ACC112 (cell line): Measurements from ENCODE around the gene NAV2.
A peak's percentile ranks its signal among the peaks of the same experiment; 100 is the strongest.

Source experiments
- H2AFZ ChIP-seq: fragments of 200-600 bp; sonication (generic); one replicate; pipeline ENCODE4 v1.6.0; 2017; ENCODE audit warnings: antibody characterized with exemption, low read length; ENCODE audit not compliant: unreplicated experiment
- H3K27ac ChIP-seq: fragments of 200-600 bp; sonication (generic); 2 replicates; pipeline ENCODE4 v1.5.1; 2014; ENCODE audit warnings: low read depth, mild to moderate bottlenecking, antibody characterized with exemption, low read length, moderate library complexity
- H3K27me3 ChIP-seq: fragments of 200-600 bp; sonication (generic); 2 replicates; pipeline ENCODE4 v1.6.1; 2014; ENCODE audit warnings: mild to moderate bottlenecking, antibody characterized with exemption, low read length, moderate library complexity, mixed read lengths; ENCODE audit not compliant: insufficient read depth
- H3K36me3 ChIP-seq: fragments of 200-600 bp; sonication (generic); 2 replicates; pipeline ENCODE4 v1.6.1; 2016; ENCODE audit warnings: mild to moderate bottlenecking, antibody characterized with exemption, low read length, moderate library complexity, mixed read lengths; ENCODE audit not compliant: insufficient read depth
- H3K4me1 ChIP-seq: fragments of 200-600 bp; sonication (generic); one replicate; pipeline ENCODE4 v1.6.1; 2016; ENCODE audit warnings: low read length, mixed read lengths; ENCODE audit not compliant: insufficient read depth, unreplicated experiment, control insufficient read depth
- H3K4me3 ChIP-seq: fragments of 200-600 bp; sonication (generic); 2 replicates; pipeline ENCODE4 v1.5.1; 2014; ENCODE audit warnings: mild to moderate bottlenecking, low read depth, low read length
- H3K79me2 ChIP-seq: fragments of 200-600 bp; sonication (generic); one replicate; pipeline ENCODE4 v1.6.0; 2016; ENCODE audit warnings: low read length; ENCODE audit not compliant: control insufficient read depth, unreplicated experiment, insufficient read depth

The NAV2 gene

DNA sequence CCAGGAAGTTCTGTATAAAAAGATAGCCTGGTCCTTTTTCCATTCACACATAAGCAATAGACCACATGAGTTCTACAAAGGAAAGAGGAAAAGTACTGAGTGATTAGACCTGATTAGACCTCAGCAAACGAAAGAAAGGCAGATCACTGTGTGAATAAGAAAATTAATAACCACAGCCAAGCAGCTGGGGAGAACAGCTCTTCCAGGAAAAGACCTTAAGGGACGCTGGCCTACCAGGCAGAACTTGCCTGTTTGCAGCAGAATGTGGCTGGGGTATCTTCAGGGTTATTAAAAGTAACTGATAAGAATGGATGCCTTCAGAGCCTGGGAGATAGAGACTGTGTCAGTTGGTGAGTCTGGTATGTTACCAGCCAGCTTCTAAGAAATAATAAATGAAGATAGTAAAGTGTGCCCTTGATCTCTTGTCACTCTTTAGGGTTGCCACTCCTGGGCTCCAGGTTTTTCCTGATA is 274.7 kb downstream of the NAV2 start:
- peak overlapping the region; percentile 73; the same call in 1 of the 2 replicates for H3K27ac ChIP-seq
- H3K4me1 ChIP-seq = peaks cover 15% of the 10 kb centered on the region
- H2AFZ ChIP-seq = no peak overlapping the region
- no peaks in the 10 kb centered on the region for H3K27me3 ChIP-seq
- peaks cover 71% of the 10 kb centered on the region for H3K36me3 ChIP-seq
- peaks cover 35% of the 10 kb centered on the region for H3K79me2 ChIP-seq
- H3K4me3 ChIP-seq = no peak overlapping the region

DNA sequence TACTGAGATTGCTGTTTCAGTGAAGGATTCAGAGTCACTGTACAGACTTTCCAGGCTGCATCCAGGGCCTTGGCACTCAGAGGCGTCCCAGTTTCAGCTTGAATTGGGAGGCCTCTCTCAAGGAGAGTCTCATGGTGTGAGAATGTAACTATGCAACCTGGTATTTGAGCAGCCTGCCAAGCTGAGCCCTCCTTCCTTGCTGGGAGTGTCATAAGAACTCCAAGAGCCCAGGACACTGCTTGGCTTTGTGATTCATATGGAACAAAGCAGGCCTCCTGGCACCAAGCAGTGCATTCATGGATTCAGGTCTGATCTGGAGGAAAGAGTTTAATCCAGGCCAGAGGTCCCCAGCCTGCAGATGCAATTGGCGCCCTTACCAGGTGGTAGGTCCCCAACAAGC is 276.0 kb downstream of the NAV2 start:
- Histone ChIP-seq H2AFZ (no peak overlapping the region), H3K27me3 (no peaks in the 10 kb centered on the region), H3K36me3 (peaks cover 76% of the 10 kb centered on the region), H3K4me3 (no peak overlapping the region), H3K27ac (peak overlapping the region; percentile 73), H3K79me2 (peaks cover 27% of the 10 kb centered on the region), H3K4me1 (peaks cover 5% of the 10 kb centered on the region)

DNA sequence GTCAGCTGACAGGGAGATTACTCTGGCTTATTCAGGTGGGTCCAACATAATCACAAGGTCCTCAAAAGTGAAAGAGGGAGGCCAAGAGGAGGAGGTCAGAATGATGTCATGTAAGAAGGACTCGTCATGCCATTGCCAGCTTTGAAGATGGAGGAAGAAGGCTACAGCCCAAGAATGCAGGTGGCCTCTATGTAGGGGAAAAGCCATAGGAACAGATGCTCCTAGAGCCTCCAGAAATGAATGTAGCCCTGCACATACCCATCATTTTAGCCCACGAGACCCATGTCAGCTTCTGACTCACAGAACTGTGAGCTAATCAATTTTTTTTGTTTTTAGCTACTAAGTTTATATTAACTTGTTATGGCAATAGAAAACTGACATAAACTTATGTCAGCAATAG is 276.6 kb downstream of the NAV2 start:
- peak overlapping the region; percentile 73 for H3K27ac ChIP-seq

DNA sequence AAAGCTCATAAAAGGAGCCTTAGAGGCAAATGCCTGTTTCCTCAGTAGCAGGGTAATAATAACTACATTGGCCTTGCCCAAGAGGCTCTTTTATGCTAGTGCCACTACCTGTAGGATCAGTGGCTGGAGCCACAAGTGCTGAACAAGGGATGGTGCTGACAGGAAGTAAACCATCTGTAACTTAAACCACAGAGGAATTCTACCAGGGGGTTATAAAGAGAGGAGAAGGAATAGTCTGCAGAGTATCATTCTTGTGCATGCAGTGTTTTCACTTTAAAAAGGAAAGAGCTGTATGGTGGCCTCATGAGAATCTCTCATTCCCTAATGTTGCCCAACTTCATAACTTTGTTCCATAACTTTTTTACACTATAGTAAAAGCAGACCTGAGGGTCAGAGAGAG is 279.5 kb downstream of the NAV2 start:
- H3K27ac ChIP-seq = peak overlapping the region; percentile 21; the same call in 1 of the 2 replicates
- peaks cover 20% of the 10 kb centered on the region for H3K4me1 ChIP-seq
- H3K36me3 ChIP-seq = peaks cover 58% of the 10 kb centered on the region
- no peaks in the 10 kb centered on the region for H3K27me3 ChIP-seq
- peaks cover 33% of the 10 kb centered on the region for H3K79me2 ChIP-seq
- no peak overlapping the region for H3K4me3 ChIP-seq
- no peak overlapping the region for H2AFZ ChIP-seq

More for the DNA sequence above, 276.6 kb downstream of the NAV2 start:
- Histone ChIP-seq H2AFZ (no peak overlapping the region), H3K27me3 (no peaks in the 10 kb centered on the region), H3K36me3 (peaks cover 73% of the 10 kb centered on the region), H3K4me1 (peaks cover 5% of the 10 kb centered on the region), H3K79me2 (peaks cover 21% of the 10 kb centered on the region), H3K4me3 (no peak overlapping the region)

DNA sequence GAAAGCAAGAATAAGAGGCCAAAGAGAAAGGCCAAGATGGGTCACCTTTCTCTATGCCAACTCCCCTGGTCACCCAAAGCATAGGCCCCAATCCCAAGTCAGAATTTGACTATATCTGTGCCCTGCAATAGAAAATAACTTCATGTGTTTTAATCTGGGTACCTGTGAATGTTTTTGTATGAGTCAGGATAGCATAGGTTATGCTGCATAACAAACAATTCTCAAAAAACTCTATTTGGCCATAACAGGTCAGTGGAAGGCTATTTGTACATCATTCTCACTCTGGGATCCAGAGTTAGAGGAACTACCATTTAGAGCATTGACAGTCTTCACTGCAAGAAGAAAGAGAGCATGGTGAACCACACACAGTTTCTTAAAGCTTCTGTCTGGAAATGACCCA is 280.4 kb downstream of the NAV2 start:
- H3K27ac ChIP-seq = peak overlapping the region; percentile 10; the same call in 1 of the 2 replicates
- peaks cover 28% of the 10 kb centered on the region for H3K79me2 ChIP-seq
- H3K27me3 ChIP-seq = no peaks in the 10 kb centered on the region
- no peak overlapping the region for H2AFZ ChIP-seq
- peaks cover 50% of the 10 kb centered on the region for H3K36me3 ChIP-seq
- H3K4me3 ChIP-seq = no peak overlapping the region
- H3K4me1 ChIP-seq = peaks cover 17% of the 10 kb centered on the region

DNA sequence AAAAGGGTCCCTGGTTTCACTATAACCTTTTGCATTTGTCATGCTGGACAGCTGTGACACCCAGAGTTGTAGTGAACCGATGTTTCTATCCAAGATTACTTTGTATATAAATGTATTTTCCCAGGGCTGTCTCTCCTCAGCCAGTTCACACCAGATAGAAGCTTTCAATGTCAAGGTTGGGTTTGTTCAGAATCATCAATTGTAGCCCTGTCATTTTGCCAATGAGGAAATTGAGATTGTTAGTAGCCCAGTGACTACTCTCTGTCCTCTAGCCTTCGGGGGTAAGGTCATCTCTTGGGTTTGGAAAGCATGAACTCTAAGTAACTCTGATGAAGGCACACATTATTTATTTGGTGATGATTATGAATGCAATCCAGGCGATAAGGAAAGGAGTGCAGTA is 282.0 kb downstream of the NAV2 start:
- Histone ChIP-seq H3K79me2 (peaks cover 33% of the 10 kb centered on the region), H2AFZ (no peak overlapping the region), H3K4me1 (peaks cover 15% of the 10 kb centered on the region), H3K27me3 (no peaks in the 10 kb centered on the region), H3K36me3 (peaks cover 35% of the 10 kb centered on the region), H3K4me3 (no peak overlapping the region), H3K27ac (peak overlapping the region; percentile 94)

DNA sequence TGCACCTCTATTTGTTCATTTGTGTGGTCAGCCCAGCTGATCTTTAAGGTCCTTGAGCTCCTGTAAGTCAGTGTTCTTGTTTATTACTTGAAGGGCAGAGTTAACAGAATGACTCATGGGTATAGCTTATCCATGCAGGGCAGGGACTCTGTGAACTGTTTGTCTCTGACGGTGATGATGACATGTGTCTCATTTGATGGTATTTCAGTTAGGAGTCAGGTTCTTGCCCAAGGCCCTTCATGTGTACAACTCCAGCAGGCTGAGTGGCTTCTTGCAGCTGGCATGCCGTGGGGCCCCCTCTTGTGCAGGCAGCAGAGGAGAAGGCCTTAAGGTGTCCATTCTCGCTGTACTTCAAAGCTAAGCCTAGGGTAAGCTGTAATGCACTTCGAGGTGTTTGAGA is 282.5 kb downstream of the NAV2 start:
- peaks cover 15% of the 10 kb centered on the region for H3K4me1 ChIP-seq
- no peak overlapping the region for H3K4me3 ChIP-seq
- H3K27me3 ChIP-seq = no peaks in the 10 kb centered on the region
- H2AFZ ChIP-seq = no peak overlapping the region
- peaks cover 35% of the 10 kb centered on the region for H3K79me2 ChIP-seq
- H3K36me3 ChIP-seq = peaks cover 31% of the 10 kb centered on the region
- peak overlapping the region; percentile 94 for H3K27ac ChIP-seq

DNA sequence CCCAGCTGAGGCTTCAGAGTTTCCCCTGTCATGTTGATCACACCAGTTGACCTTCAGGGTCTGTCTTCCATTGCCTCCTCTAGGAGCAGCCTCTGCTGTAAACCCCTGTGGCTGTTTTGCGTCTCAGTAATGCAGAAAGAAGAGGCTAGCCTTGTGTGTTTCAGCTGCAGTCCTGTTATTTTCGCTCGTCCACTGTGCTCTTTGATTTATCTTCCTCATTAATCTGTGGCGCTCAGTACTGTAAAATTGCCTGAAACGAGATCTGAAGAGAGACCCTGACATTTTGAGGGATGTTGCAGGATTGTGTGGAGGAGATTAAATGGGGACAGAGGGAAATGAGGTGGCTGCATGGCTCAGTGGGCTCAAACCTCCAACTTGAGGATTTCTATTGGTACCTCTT is 283.9 kb downstream of the NAV2 start:
- Histone ChIP-seq H3K36me3 (peaks cover 28% of the 10 kb centered on the region), H3K4me1 (peaks cover 15% of the 10 kb centered on the region), H3K27ac (peak overlapping the region; percentile 86; the same call in 1 of the 2 replicates), H3K79me2 (peaks cover 41% of the 10 kb centered on the region), H2AFZ (no peak overlapping the region), H3K27me3 (no peaks in the 10 kb centered on the region), H3K4me3 (no peak overlapping the region)

DNA sequence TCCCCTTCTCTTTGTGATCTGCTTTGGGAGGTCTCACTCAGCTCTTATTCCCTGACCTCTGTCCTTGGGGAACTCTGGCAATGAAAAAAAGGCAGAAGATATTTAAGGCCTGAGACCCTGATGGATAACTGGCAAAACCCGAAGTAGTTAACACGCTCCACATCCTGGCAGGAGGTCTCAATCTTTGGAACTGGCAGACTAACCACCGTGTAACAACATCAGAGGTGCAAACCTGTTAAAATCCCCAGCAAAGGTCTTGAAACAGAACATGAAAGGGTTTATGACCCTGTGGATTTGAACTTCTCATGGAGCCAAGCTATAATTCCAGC is 287.3 kb downstream of the NAV2 start:
- Histone ChIP-seq H3K27ac (no peak overlapping the region), H3K79me2 (peaks cover 38% of the 10 kb centered on the region), H3K36me3 (peaks cover 16% of the 10 kb centered on the region), H3K4me1 (peaks cover 8% of the 10 kb centered on the region), H2AFZ (no peak overlapping the region), H3K27me3 (no peaks in the 10 kb centered on the region), H3K4me3 (no peak overlapping the region)

DNA sequence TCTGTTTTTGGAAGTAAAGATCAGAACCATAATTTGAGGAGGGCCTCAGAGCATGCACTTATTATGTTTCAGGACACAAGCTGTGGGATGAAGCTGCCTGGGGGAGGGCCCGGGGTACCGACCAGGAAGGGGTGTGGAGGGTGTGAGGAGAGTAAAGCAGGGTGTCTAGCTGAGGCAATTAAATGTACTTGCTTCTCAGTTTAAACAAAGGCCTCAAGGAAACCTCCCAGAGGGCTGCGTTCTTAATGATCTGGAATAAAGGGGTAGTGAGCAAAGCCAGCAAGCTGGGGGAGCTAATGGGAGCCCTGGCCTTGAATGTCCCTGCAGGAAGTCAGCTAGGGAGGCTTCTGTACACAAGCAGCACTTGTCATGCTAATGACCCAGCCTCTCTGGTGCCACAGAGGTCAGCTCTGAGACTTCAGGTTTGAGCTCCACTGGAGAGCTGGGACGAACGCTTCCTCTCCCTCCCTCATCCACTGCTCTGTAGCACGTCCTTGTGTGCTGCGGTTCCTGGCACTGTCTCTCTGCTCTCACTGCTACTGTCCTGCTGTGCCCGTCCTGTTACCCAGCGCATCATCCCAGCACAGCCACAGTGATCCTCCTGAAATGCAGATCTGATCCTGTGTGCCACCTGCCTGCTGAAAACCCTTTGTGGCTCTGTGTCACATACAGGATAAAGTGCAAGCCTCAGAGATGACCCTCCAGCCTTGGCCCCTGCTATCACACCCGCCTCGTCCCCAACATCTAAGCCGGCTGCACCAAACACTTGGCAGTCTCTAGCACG is 287.9 kb downstream of the NAV2 start:
- peaks cover 4% of the 10 kb centered on the region for H3K4me1 ChIP-seq
- H3K27me3 ChIP-seq = no peaks in the 10 kb centered on the region
- H3K79me2 ChIP-seq = peaks cover 36% of the 10 kb centered on the region
- H3K27ac ChIP-seq = no peak overlapping the region
- H3K36me3 ChIP-seq = peaks cover 14% of the 10 kb centered on the region
- no peak overlapping the region for H3K4me3 ChIP-seq
- no peak overlapping the region for H2AFZ ChIP-seq
